ENCODE results near the gene RPS26. TPM values are rescaled to one million over a fixed set of nuclear protein-coding genes. Genes with fewer than 3 reads are reported as not detected.

The RPS26 gene
- total and polyA plus RNA-seq, 2 of the 13 experiments (the other 11 are each of a cell fraction or from before 2014, with no cell fraction given) = 150 to 421 TPM

DNA sequence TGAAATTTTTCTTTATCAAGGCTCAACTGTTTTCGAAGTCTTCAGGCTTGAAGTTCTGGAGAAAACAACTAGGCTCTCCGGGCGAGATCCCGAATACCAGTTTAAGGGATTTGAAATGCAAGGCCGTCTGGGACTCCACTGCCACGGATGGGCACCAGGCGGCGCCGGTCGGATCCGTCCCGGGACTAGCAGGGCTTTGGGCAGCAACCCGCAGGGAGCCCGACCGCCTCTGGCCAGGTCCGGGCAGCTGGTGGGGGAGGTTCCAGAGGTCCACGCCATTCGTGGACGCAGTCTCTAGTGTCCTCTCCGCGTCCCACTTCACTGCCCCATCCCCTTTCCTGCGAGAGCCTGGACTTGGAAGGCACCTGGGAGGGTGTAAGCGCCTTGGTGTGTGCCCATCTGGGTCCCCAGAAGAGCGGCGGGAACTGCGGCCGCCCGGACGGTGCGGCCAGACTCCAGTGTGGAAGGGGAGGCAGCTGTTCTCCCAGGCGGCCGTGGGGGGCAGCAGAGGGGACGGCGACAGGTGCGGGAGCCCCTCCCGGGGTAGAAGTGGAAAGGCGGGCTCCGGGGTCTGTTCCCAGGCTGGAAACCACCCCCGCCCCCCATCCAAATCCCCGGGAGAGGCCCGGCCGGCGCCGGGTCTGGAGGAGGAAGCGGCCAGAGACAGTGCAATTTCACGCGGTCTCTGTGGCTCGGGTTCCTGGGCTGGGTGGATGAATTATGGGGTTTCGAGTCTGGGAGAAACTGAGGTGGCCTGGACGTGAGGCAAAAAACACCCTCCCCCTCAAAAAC lies 37.4 kb downstream of the RPS26 start (continued):
- TF ChIP-seq SUZ12 (IDR thresholded peaks at IDR 0.05; ENCODE audit: low read depth, low read length) = no peak
- no peak for TF ChIP-seq ATAD3A (CRISPR knock-in tag; IDR thresholded peaks at IDR 0.05)
- peak; percentile 66; the same call in 1 of the 2 replicates for TF ChIP-seq ZNF274 (CRISPR knock-in tag; IDR thresholded peaks at IDR 0.05)
- peak; percentile 70 for TF ChIP-seq THAP11 (CRISPR knock-in tag; IDR thresholded peaks at IDR 0.05)
- no peak for TF ChIP-seq ATF7 (IDR thresholded peaks at IDR 0.05)
- no peak for TF ChIP-seq ATF7 (CRISPR knock-in tag; IDR thresholded peaks at IDR 0.05)
- TF ChIP-seq MYNN (CRISPR knock-in tag; IDR thresholded peaks at IDR 0.05; ENCODE audit: low read depth) = 0 out of 2 replicates have a peak, but pooled peaks have one; percentile 17
- TF ChIP-seq NFE2L2 (IDR thresholded peaks at IDR 0.05; ENCODE audit: low read length) = no peak
- TF ChIP-seq KAT8 (CRISPR knock-in tag; IDR thresholded peaks at IDR 0.05) = peak; percentile 33
- peak; percentile 25; the same call in 1 of the 2 replicates for TF ChIP-seq YEATS4 (CRISPR knock-in tag; IDR thresholded peaks at IDR 0.05; ENCODE audit: borderline replicate concordance)
- TF ChIP-seq NR2F1 (CRISPR knock-in tag; IDR thresholded peaks at IDR 0.05) = no peak
- TF ChIP-seq ZNF766 (CRISPR knock-in tag; IDR thresholded peaks at IDR 0.05; ENCODE audit: borderline replicate concordance) = 0 out of 2 replicates have a peak, but pooled peaks have one; percentile 49
- TF ChIP-seq JUNB (CRISPR knock-in tag; IDR thresholded peaks at IDR 0.05; ENCODE audit: borderline replicate concordance) = no peak
- TF ChIP-seq ELF1 (CRISPR knock-in tag; IDR thresholded peaks at IDR 0.05) = no peak; the same call in none of the 2 replicates
- TF ChIP-seq ZFP36L1 (CRISPR knock-in tag; IDR thresholded peaks at IDR 0.05) = no peak
- peak; percentile 88 for TF ChIP-seq XRCC5 (optimal IDR thresholded peaks at IDR 0.05; ENCODE audit: low read length)
- peak; percentile 83; the same call in 1 of the 2 replicates for TF ChIP-seq SNAI1 (CRISPR knock-in tag; IDR thresholded peaks at IDR 0.05; ENCODE audit: borderline replicate concordance)
- TF ChIP-seq, protein P1, sequence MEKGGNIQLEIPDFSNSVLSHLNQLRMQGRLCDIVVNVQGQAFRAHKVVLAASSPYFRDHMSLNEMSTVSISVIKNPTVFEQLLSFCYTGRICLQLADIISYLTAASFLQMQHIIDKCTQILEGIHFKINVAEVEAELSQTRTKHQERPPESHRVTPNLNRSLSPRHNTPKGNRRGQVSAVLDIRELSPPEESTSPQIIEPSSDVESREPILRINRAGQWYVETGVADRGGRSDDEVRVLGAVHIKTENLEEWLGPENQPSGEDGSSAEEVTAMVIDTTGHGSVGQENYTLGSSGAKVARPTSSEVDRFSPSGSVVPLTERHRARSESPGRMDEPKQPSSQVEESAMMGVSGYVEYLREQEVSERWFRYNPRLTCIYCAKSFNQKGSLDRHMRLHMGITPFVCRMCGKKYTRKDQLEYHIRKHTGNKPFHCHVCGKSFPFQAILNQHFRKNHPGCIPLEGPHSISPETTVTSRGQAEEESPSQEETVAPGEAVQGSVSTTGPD (CRISPR knock-in tag; IDR thresholded peaks at IDR 0.05) = no peak
- TF ChIP-seq HNRNPK (IDR thresholded peaks at IDR 0.05; ENCODE audit: low read depth, low read length, poor library complexity, severe bottlenecking) = peak; percentile 49
- no peak for TF ChIP-seq ZNF207 (IDR thresholded peaks at IDR 0.05; ENCODE audit: borderline replicate concordance)
- TF ChIP-seq, protein P2, sequence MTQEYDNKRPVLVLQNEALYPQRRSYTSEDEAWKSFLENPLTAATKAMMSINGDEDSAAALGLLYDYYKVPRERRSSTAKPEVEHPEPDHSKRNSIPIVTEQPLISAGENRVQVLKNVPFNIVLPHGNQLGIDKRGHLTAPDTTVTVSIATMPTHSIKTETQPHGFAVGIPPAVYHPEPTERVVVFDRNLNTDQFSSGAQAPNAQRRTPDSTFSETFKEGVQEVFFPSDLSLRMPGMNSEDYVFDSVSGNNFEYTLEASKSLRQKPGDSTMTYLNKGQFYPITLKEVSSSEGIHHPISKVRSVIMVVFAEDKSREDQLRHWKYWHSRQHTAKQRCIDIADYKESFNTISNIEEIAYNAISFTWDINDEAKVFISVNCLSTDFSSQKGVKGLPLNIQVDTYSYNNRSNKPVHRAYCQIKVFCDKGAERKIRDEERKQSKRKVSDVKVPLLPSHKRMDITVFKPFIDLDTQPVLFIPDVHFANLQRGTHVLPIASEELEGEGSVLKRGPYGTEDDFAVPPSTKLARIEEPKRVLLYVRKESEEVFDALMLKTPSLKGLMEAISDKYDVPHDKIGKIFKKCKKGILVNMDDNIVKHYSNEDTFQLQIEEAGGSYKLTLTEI (CRISPR knock-in tag; conservative IDR thresholded peaks at IDR 0.05) = no peak
- TF ChIP-seq ZNF282 (IDR thresholded peaks at IDR 0.05; ENCODE audit: partially characterized antibody) = no peak
- TF ChIP-seq, protein P3, sequence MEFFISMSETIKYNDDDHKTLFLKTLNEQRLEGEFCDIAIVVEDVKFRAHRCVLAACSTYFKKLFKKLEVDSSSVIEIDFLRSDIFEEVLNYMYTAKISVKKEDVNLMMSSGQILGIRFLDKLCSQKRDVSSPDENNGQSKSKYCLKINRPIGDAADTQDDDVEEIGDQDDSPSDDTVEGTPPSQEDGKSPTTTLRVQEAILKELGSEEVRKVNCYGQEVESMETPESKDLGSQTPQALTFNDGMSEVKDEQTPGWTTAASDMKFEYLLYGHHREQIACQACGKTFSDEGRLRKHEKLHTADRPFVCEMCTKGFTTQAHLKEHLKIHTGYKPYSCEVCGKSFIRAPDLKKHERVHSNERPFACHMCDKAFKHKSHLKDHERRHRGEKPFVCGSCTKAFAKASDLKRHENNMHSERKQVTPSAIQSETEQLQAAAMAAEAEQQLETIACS (CRISPR knock-in tag; IDR thresholded peaks at IDR 0.05) = no peak
- TF ChIP-seq ZNF546 (CRISPR knock-in tag; conservative IDR thresholded peaks at IDR 0.05) = no peak
- no peak for TF ChIP-seq ZNF629 (CRISPR knock-in tag; conservative IDR thresholded peaks at IDR 0.05)
